Non-pigmented ciliary epithelial cell (primary cell): ENCODE results near the gene FRMD1.
A peak's percentile ranks its signal among the peaks of the same experiment; 100 is the strongest.
"Not testable (repeated sequence)": the region's sequence is repeated elsewhere in the genome, so short reads cannot be mapped to it uniquely, and the experiment has no call there.

Experiments used
- DNase-seq: peaks from one replicate; pipeline ENCODE4 v3.0.0-alpha.2; 2010; ENCODE audit warnings: low read depth

The FRMD1 gene

DNA sequence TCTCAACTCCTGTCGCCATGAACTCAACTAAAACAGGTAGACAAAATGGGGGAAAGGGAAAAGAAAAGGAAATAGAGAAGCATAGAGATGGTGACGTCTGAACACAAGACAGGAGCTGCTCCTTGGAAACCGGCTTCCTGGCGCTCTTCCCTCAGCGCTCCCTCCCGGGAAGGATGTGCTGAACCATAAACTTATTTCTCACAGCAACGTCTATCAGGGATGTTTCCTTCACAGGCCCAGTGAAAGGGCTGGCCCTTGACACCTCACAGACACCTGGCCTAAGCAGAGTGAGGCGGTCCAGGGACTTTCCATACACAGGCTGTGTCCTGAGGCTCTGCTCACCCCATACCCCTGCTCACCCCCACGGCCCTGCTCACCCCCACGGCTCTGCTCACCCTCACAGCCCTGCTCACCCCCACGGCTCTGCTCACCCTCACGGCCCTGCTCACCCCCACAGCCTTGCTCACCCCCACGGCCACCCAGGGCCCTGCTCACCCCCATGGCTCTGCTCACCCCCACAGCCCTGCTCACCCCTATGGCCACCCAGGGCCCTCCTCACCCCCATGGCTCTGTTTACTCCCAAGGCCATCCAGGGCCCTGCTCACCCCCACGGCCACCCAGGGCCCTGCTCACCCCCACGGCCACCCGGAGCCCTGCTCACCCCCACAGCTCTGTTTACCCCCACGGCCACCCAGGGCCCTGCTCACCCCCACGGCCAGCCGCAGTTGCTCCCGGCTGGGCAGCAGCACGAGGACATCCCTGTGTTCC lies 653 bp downstream of the FRMD1 start:
- no peak for DNase-seq

DNA sequence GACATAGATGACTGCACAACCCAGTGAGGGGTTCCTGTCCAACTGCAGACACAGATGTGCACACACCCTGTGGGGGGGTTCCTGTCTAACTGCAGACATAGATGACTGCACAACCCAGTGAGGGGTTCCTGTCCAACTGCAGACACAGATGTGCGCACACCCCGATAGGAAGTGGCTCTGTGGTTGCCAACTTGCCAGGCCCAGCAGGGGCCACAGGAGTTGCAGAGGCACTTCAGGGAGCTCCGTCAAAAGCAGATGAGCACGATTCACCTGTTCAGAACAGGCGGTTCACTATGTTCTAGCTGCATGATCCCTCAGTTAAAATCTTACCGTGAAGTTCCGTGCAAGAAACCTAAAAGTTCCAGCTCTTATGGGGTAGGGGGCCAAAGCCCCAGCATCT lies 1.6 kb downstream of the FRMD1 start:
- not testable (repeated sequence) for DNase-seq

GRCh38 chr6:168075787-168076202 lies 3.2 kb downstream of the FRMD1 start:
- no peak for DNase-seq

DNA sequence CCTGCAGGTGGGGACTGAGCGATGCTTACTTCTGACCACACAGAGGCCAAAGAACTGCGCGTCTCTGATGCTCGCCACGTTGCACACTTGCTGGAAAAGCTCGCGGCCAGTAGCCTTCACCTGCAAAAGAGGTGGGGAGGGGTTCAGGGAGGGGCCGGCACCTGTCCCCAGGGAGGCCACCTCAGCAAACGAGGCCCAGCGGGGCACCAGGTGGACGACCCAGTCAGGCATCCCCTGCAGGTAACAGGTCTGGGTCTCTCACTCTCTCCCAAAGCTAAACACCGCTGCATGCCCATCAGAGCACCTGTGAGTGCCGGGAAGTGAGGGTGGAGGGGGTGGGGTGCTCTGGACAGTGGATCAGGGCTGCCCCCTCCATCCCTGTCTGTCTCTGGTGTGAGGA lies 3.8 kb downstream of the FRMD1 start:
- DNase-seq: no peak

DNA sequence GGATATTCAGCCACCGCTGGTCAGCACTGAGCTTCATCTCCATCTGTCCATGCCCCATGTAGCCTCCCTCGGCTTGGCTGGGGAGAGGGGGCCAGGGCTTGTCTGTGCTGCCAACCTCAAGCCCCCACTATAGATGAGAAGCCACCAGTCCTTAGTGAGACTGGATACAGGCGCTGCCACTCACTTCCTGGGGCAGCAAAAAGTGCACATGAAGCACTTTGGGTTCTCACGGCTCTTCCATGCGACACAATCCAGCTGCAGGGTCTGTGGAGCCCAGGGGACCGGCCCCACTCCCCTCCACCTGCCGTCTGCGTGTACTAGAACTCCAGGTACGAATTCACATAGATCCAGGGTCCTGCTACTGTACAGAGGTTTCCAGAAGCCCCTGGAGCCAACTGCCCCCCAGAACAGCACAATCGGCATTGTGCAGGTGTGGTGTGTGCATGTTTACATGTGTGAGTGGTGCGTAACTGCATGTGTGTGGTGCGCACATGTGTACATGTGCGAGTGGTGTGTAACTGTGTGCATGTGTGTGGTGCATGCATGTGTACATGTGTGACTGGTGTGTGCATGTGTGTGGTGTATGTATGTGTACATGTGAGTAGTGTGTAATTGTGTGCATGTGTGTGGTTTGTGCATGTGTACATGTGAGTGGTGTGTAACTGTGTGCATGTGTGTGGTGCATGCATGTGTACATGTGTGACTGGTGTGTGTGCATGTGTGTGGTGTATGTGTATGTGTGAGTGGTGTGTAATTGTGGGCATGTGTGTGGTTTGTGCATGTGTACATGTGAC lies 4.9 kb downstream of the FRMD1 start:
- no peak for DNase-seq

- no peak for DNase-seq
Observed at GRCh38 chr6:168072730-168073129, 6.3 kb downstream of the FRMD1 start.

- DNase-seq: no peak
Observed at GRCh38 chr6:168072261-168072660, 6.8 kb downstream of the FRMD1 start.

GRCh38 chr6:168071620-168072019 lies 7.4 kb downstream of the FRMD1 start:
- no peak for DNase-seq

GRCh38 chr6:168070804-168071203 lies 8.2 kb downstream of the FRMD1 start:
- no peak for DNase-seq

DNA sequence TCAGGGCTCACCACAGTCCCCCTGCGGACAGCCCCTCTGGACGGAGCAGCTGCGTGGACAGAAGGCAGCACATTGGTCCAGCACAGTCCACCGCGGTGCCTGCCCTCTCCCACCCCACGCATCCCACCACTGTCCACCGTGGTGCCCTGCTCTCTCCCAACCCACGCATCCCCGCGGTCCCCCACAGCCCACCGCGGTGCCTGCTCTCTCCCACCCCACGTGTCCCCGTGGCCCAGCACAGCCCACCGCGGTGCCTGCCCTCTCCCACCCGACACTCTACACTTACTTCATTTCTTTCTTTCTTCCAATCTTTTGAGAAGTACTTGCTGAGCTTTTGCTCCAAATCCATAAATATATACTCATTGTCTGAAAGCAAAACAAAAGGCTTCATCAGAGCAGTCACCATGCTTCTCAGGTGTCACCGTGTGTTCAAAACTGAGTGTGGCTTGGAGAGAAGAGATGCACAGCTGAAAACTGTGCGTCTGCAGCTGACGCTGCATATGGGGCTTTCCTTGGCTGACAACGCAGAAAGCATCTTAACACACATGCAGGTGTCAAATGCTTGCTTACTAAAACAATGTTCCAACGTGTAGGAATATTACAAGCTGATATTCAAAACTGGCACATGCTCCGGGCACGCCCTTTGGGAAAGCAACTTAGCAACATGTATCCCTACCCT lies 11.8 kb downstream of the FRMD1 start:
- no peak for DNase-seq

- DNase-seq: no peak
Observed at GRCh38 chr6:168064226-168064807, 14.7 kb downstream of the FRMD1 start.

DNA sequence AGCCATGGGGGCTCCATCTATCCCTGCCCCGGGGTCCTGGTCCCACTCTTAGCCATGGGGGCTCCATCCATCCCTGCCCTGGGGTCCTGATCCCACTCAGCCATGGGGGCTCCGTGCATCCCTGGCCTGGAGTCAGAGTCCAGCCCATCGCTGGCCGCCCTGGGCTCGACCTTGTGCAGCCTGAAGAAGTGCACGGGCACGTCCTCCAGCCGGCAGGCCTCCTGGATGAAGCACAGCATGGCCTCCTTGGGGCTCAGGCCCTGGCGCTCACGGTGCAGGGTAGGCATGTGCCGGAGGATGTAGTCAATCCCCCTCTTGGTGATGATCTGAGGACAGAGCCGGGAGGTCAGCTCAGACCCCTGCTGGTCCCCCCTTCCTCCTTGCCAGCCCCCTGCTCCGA lies 15.6 kb downstream of the FRMD1 start:
- DNase-seq: no peak

GRCh38 chr6:168062346-168063289 lies 16.4 kb downstream of the FRMD1 start:
- DNase-seq: no peak

- no peak for DNase-seq
Observed at GRCh38 chr6:168061269-168062210, 17.5 kb downstream of the FRMD1 start.

DNA sequence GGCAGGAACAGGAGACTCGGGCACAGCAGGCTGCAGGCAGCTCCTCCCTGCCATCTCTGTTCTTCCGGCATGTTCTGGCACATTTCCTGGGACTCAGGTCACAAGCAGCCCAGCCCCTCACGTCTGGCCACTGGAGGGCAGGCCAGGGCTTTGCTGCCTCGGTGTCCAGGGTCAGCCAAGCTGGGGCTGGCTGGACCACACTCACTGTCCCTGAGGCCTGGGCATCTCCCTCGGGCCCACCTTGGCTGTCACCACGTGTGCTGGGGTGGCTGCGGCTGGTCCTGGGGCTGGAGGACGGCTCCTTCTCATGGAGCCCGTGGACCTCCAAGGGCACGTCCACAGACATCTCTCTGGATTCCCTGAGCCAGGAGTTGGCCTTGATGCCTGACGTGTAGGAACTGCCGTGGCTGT lies 18.5 kb downstream of the FRMD1 start:
- peak; percentile 19 for DNase-seq

- DNase-seq: no peak
Observed at GRCh38 chr6:168058691-168059551, 20.1 kb downstream of the FRMD1 start.

DNA sequence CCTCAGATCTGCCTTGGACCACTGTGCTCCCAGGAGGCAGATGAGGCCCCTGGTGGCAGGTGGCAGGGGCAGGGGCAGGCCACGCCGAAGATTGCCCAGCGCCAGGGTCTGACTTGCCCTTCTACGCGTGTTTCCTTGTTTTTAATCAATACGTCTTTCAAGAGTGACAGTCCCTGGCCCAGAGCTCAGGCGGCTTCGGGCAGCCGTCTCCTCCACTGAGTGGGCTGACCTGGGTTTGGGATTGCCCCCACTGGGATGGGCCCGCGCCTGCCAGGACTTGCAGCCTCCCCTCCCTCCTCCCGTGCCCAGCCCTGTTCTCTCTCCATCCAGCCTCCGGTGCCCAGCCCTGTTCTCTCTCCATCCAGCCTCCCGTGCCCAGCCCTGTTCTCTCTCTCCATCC lies 21.2 kb downstream of the FRMD1 start:
- DNase-seq: no peak

- no peak for DNase-seq
Observed at GRCh38 chr6:168056892-168057527, 22.0 kb downstream of the FRMD1 start.
